ENCODE measurements around the gene DUSP12. TPM values are rescaled to one million over a fixed set of nuclear protein-coding genes. Genes with fewer than 3 reads are reported as not detected.

Gene DUSP12
- total and polyA plus RNA-seq, 9 of the 15 experiments (the other 6 are each of a cell fraction or from before 2014, with no cell fraction given), result 10.4 to 81.4 (median 43.6) TPM

DNA sequence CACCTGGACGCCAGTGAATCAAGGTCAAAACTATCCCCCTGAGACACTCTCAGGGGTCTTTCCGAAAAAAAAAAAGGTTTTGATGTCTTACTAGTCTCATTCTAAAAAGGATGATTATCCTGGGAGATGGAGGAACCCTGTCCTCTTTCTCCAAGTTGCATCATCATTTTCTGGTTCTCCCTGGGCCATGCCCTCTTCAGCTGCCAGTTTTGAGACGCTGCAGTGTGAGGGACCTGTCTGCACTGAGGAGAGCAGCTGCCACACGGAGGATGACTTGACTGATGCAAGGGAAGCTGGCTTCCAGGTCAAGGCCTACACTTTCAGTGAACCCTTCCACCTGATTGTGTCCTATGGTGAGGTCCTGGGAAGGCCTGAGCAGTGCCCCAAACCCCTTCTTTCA is 39.0 kb upstream of the DUSP12 start (continued):
- TF ChIP-seq, protein P1, sequence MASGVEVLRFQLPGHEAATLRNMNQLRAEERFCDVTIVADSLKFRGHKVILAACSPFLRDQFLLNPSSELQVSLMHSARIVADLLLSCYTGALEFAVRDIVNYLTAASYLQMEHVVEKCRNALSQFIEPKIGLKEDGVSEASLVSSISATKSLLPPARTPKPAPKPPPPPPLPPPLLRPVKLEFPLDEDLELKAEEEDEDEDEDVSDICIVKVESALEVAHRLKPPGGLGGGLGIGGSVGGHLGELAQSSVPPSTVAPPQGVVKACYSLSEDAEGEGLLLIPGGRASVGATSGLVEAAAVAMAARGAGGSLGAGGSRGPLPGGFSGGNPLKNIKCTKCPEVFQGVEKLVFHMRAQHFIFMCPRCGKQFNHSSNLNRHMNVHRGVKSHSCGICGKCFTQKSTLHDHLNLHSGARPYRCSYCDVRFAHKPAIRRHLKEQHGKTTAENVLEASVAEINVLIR (CRISPR knock-in tag; IDR thresholded peaks at IDR 0.05), result no peak
- TF ChIP-seq L3MBTL2 (IDR thresholded peaks at IDR 0.05) (0 out of 2 replicates have a peak, but pooled peaks have one; percentile 9), ZSCAN32 (CRISPR knock-in tag; IDR thresholded peaks at IDR 0.05) (peak; percentile 57; the same call in 1 of the 2 replicates), RUNX1 (IDR thresholded peaks at IDR 0.05; ENCODE audit: low read depth) (no peak), NFRKB (IDR thresholded peaks at IDR 0.05; ENCODE audit: low read depth) (0 out of 2 replicates have a peak, but pooled peaks have one; percentile 44), ZNF175 (CRISPR knock-in tag; IDR thresholded peaks at IDR 0.05; ENCODE audit: low read depth) (no peak; the same call in 1 of the 2 replicates), TARDBP (IDR thresholded peaks at IDR 0.05) (no peak), HNRNPLL (IDR thresholded peaks at IDR 0.05; ENCODE audit: low read depth, low read length, poor library complexity, severe bottlenecking) (no peak), KLF6 (CRISPR knock-in tag; IDR thresholded peaks at IDR 0.05; ENCODE audit: borderline replicate concordance) (peak; percentile 62; the same call in 1 of the 2 replicates), NR2C1 (IDR thresholded peaks at IDR 0.05) (no peak), NR2C1 (tag; IDR thresholded peaks at IDR 0.05) (peak; percentile 50), EWSR1 (IDR thresholded peaks at IDR 0.05; ENCODE audit: borderline replicate concordance, low read depth, partially characterized antibody) (no peak), EP400 (IDR thresholded peaks at IDR 0.05) (no peak), TRIM28 (IDR thresholded peaks at IDR 0.05) (no peak), ARHGAP35 (IDR thresholded peaks at IDR 0.05; ENCODE audit: partially characterized antibody) (no peak), MTF1 (CRISPR knock-in tag; IDR thresholded peaks at IDR 0.05; ENCODE audit: borderline replicate concordance) (no peak), NR2C2 (CRISPR knock-in tag; IDR thresholded peaks at IDR 0.05) (no peak), NR2C2 (tag; IDR thresholded peaks at IDR 0.05) (peak; percentile 58; the same call in 1 of the 2 replicates), DMBX1 (CRISPR knock-in tag; IDR thresholded peaks at IDR 0.05; ENCODE audit: borderline replicate concordance) (peak; percentile 67; the same call in 1 of the 2 replicates), ZNF232 (CRISPR knock-in tag; IDR thresholded peaks at IDR 0.05) (no peak), MECOM (CRISPR knock-in tag; IDR thresholded peaks at IDR 0.05) (peak; percentile 68; the same call in 1 of the 2 replicates), XRCC4 (IDR thresholded peaks at IDR 0.05; ENCODE audit: extremely low read depth, insufficient read depth, insufficient read length) (no peak), DACH1 (IDR thresholded peaks at IDR 0.05; ENCODE audit: partially characterized antibody) (no peak)
- TF ChIP-seq, protein P2, sequence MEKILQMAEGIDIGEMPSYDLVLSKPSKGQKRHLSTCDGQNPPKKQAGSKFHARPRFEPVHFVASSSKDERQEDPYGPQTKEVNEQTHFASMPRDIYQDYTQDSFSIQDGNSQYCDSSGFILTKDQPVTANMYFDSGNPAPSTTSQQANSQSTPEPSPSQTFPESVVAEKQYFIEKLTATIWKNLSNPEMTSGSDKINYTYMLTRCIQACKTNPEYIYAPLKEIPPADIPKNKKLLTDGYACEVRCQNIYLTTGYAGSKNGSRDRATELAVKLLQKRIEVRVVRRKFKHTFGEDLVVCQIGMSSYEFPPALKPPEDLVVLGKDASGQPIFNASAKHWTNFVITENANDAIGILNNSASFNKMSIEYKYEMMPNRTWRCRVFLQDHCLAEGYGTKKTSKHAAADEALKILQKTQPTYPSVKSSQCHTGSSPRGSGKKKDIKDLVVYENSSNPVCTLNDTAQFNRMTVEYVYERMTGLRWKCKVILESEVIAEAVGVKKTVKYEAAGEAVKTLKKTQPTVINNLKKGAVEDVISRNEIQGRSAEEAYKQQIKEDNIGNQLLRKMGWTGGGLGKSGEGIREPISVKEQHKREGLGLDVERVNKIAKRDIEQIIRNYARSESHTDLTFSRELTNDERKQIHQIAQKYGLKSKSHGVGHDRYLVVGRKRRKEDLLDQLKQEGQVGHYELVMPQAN (IDR thresholded peaks at IDR 0.05; ENCODE audit: borderline replicate concordance), result no peak
- TF ChIP-seq, protein P3, sequence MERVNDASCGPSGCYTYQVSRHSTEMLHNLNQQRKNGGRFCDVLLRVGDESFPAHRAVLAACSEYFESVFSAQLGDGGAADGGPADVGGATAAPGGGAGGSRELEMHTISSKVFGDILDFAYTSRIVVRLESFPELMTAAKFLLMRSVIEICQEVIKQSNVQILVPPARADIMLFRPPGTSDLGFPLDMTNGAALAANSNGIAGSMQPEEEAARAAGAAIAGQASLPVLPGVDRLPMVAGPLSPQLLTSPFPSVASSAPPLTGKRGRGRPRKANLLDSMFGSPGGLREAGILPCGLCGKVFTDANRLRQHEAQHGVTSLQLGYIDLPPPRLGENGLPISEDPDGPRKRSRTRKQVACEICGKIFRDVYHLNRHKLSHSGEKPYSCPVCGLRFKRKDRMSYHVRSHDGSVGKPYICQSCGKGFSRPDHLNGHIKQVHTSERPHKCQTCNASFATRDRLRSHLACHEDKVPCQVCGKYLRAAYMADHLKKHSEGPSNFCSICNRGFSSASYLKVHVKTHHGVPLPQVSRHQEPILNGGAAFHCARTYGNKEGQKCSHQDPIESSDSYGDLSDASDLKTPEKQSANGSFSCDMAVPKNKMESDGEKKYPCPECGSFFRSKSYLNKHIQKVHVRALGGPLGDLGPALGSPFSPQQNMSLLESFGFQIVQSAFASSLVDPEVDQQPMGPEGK (CRISPR knock-in tag; IDR thresholded peaks at IDR 0.05; ENCODE audit: borderline replicate concordance), result no peak
- TF ChIP-seq, protein P4, sequence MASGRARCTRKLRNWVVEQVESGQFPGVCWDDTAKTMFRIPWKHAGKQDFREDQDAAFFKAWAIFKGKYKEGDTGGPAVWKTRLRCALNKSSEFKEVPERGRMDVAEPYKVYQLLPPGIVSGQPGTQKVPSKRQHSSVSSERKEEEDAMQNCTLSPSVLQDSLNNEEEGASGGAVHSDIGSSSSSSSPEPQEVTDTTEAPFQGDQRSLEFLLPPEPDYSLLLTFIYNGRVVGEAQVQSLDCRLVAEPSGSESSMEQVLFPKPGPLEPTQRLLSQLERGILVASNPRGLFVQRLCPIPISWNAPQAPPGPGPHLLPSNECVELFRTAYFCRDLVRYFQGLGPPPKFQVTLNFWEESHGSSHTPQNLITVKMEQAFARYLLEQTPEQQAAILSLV (tag; IDR thresholded peaks at IDR 0.05), result 0 out of 2 replicates have a peak, but pooled peaks have one; percentile 25
